GM19467 (cell line): ENCODE results near the gene GTPBP4.
"Not testable (repeated sequence)": the region's sequence is repeated elsewhere in the genome, so short reads cannot be mapped to it uniquely, and the experiment has no call there.

Source experiments
- ATAC-seq: cut with Tn5 transposase; IDR thresholded peaks from one replicate; pipeline ENCODE4 v1.9.1; 2021; ENCODE audit warnings: mild to moderate bottlenecking, moderate library complexity; ENCODE audit not compliant: unreplicated experiment

The GTPBP4 gene

DNA sequence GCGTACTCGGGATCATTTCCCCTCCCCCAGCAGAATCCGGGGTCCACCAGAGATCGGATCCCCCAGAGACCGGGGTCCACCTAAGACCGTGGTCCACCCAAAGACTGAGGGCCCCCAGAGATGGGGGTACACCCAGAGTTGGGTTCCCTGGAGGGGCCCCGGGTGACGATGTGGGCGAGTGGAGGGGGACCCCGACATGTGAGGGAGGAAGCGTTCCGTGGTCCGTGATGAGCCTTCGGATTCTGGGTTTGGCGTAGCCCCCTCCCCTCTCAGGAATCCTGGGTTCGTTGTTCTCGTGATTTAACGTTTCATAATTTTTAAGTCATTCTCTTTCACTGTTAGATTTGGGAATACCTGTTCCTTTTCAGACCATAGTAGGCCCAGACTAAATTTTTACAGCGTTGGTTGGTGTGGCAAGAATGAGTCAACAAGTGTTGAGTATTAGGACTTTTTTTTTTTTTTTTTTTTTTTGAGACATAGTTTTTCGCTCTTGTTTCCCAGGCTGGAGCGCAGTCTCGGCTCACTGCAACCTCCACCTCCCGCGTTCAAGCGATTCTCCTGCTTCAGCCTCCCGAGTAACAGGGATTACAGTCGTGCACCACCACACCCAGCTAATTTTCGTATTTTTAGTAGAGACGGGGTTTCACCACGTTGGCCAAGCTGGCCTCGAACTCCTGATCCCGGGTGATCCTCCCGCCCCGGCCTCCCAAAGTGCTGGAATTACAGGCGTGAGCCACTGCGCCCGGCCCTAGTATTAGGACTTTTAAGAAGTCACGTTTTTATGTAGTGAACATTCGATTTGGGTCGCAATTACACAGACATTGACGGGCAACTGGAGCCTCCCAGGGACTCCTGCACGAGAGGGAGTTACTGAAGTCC lies 672 bp downstream of the GTPBP4 start:
- ATAC-seq: peak; percentile 9

DNA sequence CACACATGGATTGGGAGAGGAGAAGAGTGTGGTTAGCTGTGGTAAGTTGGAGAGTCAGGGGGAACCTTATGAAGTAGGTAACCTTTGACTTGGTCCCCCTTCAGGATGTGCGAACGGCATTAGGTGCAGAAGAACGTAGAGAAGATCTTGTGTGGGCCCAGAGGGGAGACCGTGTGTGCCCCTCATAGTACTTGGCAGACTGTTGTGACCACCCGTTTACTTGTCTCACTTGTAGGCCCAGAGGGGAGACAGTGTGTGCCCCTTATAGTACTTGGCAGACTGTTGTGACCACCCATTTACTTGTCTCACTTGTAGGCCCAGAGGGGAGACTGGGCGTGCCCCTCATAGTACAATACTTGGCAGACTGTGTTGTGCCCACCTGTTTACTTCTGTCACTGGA lies 2.6 kb downstream of the GTPBP4 start:
- no peak for ATAC-seq

DNA sequence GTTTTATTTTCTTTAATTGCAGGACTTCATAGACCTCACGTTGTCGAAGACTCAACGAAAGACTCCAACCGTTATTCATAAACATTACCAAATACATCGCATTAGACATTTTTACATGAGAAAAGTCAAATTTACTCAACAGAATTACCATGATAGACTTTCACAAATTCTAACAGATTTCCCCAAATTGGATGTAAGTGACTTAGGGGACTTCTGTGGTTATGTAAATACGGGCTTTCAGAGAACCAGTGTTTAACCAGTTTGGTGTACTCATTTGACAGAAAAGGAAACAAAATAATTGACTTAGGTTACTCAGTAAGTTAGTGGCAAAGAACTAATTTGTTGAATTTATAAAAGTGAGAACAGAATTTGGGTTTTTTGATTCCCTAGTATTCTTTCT lies 4.2 kb downstream of the GTPBP4 start:
- ATAC-seq: no peak

DNA sequence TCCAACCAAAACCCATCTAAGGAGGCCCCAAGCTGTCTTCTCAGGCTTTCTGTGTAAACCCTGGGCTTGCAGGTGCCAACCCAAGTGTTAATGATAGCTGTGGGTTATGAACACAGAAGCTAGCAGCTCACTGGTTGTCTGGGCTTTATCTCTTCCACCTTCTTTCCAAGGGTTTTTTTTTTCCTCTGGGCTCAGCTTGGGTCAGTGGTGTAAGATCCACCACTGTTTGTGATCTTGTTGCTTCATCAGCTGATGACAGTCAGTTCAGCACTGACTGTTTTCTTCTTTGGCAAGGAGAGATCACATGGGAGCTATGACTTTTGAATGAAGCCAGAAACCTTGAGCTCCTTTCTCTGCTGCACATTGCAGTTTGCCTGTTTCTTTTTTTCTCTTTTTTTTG lies 4.6 kb downstream of the GTPBP4 start:
- no peak for ATAC-seq

DNA sequence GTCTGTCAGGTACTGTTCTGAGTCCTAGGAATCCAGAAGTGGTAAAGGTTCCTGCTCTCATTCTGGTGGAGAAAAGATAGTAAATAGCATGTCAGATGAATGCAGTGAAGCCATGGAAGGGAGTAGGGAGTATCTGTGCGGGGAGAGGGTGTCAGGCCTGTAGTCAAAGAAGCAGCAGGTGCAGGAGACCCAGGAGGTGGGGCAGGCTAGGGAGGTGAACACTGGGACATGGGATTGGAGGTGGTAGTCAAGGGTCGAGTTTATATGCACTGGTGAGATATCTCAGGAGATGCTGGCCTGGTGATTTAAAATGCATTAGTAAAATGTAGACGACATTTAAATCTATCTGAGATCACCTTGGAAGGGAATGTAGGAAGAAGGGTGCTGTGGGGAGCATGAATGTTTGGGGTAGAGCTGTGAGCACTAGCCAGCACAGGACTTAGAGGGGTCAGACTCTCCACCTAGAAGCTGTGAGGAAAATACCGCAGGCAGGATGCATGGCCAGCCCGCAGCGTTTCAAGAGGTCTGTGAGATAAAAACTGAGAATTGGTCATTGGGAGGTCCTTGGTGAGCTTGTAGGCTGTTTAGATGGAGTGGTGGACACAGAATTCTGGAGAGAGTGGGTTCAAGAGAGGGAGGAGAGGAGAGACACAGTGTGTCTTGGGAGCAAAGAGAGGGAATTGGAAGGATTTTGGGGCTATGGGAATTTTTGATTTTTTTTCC lies 6.8 kb downstream of the GTPBP4 start:
- no peak for ATAC-seq

DNA sequence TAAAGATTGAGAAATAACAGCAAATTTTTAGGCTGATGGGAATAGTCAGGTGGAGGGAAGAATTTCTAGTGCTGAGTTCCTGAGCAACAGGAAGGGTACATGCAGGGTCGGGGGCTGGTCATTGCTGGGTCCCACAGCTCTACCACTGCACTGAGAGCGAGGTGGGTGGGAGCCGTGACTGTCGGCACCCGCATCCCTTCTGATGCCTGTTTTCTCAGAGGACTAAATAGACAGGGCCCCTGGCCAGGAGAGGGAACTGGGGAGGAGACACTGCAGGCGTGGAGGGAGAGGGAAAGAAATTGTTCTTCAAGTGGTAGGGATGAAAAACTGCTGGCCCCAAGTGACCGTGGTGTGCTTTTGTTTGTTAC lies 7.3 kb downstream of the GTPBP4 start:
- ATAC-seq: no peak

DNA sequence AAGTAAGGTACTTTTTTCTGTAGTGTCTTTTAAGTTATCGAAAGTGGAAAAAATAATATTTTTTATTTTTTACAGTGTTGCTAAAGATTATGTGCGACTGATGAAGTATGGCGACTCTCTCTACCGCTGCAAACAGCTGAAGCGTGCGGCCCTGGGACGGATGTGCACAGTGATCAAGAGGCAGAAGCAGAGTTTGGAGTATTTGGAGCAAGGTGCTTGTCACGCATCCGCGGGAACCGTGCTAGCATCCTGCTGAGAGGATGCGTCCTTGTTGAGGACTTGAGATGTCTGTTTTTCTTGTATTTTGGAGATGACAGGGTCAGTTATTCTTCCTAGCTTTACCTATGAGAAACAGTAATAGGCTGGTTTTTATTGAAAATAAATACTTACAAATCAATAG lies 7.8 kb downstream of the GTPBP4 start:
- ATAC-seq: no peak

DNA sequence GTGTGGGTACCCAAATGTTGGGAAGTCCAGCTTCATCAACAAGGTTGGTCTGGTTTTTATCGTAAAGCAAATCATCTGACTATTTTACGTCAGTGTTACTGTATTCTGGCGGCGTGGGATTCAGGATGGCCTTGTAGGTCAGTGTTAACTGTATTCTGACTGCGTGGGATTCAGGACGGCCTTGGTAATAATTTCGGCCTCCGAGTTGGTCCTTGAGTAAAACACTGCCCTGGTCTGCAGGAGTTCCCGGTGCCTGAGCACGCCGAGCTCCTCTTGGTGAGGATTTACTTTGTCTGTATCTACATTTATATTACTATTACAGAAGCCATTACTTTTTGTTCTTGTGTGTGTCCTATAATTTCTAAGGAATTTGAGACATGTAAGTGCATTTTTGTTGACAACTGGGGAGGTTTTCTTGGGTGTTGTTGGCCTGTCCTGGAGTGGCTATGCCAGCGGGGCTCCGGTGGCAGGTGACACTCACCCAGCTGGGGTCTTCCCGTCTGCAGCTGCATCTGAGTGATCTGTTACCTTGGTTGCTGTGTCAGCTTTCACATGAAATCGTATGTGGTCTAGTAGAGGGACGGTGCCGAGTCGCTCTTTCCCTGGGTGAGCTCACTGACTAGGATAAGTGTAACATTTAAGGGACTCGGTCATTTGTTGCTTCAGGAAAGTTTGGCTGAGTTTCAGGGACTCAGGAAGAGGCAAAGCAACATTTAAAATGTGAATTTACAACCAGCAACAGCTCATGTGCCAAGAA lies 9.2 kb downstream of the GTPBP4 start:
- no peak for ATAC-seq

DNA sequence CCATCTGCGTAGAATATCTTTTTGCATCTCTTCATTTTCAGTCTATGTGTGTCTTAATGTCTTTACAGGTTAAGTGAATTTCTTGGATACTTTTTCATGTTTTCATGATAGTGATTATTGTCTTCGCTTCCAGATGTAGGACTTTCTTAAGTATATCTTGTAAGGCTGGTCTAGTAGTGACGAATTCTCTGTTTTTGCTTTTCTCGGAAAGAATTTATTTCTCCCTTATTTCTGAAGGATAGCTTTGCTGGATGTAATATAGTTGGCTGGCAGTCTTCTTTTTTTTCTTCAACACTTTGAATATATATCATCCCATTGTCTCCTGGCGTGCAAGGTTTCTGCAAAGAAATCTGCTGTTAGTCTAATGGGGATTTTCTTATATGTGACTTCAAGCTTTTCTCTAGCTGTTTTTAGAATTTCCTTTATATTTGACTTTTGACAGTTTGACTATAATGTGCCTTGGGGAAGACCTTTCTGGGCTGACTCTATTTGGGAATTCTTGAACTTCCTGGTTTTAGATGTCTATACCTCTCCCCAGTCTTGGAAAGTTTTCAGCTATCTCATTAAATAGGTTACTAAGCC lies 14.3 kb downstream of the GTPBP4 start:
- no peak for ATAC-seq

DNA sequence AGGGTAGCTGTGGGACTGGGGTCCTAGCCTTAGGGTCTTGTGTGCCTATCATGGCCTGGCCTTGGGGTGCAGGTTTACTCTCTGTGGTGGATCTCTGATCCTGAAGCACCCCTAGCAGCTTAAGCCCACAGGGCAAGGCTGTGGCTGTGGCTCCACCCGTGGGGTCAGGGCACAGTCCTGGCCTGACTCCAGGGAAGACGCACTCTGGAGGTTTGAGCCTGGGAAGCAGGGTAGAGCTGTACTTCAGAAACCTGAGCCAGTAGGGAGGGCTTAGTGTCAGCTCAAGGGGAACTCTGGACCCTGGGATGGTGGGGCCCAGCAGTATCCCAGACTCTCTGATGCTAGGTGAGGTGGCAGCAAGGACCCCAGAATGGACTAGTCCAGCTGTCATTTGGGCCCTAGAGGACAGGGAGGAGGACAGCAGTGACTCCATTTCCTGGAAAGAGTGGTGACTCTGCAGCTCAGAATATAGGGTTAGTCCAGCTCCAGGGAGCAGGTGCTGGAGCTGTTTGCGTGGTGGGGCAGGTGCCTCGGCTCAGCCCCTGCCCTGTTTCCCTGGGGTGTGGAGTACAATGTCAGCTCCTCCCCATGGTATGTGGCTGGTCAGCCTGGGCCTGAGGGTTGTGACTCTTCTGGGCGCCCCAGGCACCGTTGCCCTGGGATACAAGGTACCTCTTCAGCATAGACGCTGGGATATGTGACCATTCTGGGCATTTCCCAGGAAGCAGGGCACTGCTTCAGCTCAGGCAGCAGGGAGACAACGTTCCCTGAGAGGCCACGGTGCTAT lies 15.8 kb downstream of the GTPBP4 start:
- ATAC-seq: no peak

DNA sequence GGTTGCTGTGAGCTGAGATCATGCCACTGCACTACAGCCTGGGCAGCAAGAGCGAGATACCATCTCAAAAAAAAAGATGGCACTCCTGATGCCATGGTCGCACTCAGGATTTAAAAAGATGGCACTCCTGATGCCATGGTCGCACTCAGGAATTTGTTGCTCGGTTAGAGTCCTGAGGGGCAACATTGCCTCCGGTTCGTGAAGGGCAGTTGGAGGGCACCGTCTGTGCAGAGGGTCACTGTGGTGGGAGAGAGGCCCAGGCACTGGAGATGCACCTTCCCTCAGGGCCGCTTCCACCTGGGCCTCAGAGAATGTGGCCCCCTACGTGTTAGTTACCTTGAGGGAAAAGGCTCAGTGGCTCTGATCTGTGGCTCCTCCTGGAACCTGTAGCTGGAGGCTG lies 18.3 kb downstream of the GTPBP4 start:
- ATAC-seq: no peak

DNA sequence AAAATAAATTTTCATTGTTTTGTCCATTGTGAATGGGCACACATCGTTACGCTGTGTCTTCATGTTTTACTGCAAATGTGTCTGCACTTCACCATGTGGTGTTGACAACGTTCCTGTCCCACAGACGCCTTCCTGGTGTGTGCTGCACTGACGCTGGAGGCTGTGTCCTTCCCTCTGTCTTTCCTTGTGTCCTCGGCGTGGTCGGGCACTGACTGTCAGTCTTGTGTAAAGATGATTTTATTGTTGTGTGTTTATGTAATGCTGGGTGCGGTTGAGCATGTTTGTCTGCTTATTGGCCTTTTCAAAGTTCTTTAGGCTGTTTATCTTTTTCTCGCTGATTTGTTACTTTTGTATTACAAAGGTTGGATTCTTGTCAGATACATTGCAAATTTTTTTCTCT lies 19.3 kb downstream of the GTPBP4 start:
- no peak for ATAC-seq

DNA sequence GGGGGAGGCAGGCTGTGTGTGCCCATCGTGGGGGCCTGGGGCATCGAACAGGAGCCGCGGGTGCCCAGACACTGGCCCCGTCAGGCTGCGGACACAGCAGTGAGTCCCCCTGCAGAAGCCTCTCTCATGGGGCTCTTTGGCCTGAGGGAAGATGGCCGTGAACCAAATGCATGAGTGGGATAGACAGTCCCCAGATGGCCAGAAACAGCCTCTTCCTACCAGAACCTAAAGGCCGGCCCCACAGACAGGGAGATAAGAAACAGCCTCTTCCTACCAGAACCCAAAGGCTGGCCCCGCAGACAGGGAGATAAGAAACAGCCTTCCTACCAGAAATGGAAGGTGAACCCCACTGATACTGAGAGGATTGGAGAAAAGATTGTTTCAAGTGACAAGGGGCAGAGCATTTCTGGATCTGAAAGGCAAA lies 20.8 kb downstream of the GTPBP4 start:
- ATAC-seq: no peak

DNA sequence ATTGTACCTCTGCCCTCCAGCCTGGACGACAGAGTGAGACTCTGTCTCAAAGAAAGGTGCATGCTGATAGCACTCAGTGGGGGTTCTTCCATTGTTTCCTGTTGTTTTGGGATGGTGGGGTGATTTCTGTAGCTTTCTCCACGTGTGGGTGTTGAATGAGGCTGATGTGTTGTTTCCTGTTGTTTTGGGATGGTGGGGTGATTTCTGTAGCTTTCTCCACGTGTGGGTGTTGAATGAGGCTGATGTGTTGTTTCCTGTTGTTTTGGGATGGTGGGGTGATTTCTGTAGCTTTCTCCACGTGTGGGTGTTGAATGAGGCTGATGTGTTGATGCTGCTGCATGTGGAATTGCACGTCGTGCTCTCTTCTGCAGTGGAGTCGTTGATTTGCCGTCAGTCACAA lies 21.7 kb downstream of the GTPBP4 start:
- not testable (repeated sequence) for ATAC-seq

DNA sequence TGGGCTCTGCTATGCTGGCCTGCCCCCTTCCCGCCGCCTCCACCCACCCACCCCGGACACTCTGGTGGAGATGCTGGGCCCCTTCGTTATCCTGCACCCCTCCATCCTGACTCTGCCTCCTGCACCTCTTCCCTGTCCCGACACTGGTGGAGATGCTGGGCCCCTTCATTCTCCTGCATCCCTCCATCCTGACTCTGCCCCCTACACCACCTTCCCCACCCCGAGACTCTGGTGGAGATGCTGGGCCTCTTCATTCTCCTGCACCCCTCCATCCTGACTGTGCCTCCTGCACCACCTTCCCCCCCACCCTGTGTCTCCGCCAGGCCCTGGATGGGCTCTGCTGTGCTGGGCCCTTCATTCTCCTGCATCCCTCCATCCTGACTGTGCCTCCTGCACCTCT lies 22.5 kb downstream of the GTPBP4 start:
- ATAC-seq: no peak

DNA sequence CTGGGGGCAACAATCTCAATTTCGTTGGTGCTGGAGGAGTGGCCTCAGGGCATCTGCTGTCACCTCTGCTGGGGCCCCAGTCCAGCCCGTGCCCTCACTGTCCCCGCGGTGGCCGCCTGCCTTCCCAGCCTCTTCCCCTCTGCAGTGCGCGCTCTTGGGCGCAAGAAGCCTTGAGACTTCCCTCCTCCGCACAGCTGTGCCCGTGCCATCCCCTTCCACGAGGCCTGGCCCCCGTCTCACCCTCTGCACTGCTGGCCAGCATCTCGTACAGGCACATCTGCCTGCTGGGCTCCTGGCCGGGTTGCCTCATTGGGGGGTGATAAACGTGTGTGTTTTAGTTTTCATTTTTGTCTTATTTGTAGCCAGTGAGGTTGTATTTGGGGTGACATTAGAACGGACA lies 23.5 kb downstream of the GTPBP4 start:
- ATAC-seq: no peak

DNA sequence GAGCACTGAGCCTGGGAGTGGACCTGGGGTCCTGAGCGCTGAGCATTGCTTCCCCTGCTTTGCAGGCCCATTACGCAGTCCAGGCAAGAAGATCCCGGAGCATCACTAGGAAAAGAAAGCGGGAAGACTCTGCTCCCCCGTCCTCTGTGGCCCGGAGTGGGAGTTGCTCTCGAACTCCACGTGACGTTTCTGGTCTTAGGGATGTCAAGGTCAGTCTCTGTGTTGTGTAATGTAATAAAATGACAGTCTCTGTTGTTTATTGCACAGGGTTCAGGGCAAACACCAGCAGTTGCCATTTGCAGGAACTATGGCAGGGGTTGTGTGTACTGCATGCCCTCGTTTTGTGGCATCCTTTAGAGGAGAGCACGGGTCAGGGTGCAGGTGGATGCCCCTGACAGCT lies 27.5 kb downstream of the GTPBP4 start:
- no peak for ATAC-seq

DNA sequence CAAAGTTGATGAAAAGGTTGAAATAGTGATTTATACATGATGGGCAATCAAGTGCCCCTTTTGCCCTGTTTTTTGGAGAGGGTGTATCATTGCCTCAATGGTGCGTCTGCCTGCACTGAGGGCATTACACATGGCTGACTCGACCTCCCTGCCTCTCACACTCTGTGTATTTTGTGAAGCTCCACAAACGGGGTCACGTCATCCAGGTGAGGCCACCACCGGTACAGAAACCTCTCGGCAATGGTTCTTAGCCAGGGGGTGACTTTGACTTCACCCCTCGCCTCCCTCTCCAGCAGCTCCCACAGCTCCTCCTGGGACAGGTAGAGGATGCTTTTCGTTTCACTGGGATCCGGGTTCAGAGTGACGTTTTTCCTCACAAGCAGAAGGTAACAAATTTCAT lies 31.1 kb downstream of the GTPBP4 start:
- ATAC-seq: no peak

DNA sequence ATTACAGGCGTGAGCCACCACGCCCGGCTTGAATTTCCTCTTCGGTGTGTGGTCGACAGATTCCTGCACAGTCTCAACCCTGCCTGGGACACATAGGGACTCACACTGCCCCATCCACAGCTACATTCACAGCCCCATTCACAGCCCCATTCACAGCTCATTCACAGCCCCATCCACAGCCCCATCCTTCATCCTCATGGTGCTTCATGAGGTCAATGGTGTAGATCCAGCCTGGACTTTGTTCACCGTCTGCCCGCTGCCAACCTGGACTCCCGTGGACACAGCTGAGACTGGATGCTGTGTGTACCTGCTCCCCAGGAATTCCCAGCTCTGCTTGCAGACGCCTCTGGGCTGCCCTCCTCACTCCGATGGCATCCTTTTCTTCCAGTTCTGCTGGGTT lies 32.2 kb downstream of the GTPBP4 start:
- ATAC-seq: no peak

DNA sequence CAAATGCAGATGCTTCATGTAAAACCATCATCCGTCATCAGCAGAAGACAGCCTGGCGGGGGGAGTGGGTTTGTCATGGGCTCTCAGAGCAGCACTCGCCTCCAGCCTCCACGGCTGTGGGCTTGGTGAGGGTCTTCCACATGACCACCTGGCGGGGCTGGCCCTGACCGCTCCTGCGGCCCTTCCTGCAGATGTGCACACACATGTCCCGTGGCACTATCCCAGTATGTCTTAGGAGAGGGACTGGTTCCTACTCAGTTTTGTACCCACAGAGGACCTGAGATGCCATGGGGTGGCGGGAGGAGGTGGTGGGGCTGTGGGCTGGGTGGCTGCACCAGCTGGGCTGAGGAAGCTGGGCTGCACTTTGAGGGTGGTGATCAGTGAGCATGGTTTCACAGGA lies 32.7 kb downstream of the GTPBP4 start:
- no peak for ATAC-seq

DNA sequence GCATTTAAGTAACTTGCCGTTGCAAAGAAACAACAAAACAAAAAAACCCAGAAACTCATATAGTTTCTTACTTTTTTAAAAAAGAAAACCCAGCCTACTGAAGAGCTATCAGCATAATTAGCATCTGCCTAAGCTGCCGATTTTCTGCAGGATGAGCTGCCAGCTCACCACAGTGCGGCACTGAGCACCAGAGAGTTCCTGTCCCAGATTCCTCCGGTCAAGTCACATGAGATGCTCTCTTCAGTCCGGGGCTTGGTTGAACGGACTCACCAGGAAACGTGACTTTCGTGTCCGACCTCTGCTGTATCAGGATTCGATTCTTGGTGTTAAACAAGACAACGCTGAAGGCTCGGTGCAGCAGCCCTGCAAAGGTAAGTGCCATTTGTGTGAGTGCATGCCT lies 34.2 kb downstream of the GTPBP4 start:
- no peak for ATAC-seq
